H1 (cell line): ENCODE measurements around the gene PCDHA11.

Source experiments
- CEBPB ChIP-seq: IDR thresholded peaks from 2 replicates; pipeline ENCODE4 v1.6.1; 2012; ENCODE audit warnings: low read depth, low read length
- CHD2 ChIP-seq: IDR thresholded peaks from 2 replicates; pipeline ENCODE4 v1.6.1; 2012; ENCODE audit warnings: low read length, improper control_type of control experiment
- EGR1 ChIP-seq: IDR thresholded peaks from 2 replicates; pipeline ENCODE4 v1.6.1; 2011; ENCODE audit warnings: low read depth, low read length, borderline replicate concordance
- RFX5 ChIP-seq: IDR thresholded peaks from 2 replicates; pipeline ENCODE4 v1.6.1; 2011; ENCODE audit warnings: low read depth, low read length, improper control_type of control experiment, borderline replicate concordance

DNA sequence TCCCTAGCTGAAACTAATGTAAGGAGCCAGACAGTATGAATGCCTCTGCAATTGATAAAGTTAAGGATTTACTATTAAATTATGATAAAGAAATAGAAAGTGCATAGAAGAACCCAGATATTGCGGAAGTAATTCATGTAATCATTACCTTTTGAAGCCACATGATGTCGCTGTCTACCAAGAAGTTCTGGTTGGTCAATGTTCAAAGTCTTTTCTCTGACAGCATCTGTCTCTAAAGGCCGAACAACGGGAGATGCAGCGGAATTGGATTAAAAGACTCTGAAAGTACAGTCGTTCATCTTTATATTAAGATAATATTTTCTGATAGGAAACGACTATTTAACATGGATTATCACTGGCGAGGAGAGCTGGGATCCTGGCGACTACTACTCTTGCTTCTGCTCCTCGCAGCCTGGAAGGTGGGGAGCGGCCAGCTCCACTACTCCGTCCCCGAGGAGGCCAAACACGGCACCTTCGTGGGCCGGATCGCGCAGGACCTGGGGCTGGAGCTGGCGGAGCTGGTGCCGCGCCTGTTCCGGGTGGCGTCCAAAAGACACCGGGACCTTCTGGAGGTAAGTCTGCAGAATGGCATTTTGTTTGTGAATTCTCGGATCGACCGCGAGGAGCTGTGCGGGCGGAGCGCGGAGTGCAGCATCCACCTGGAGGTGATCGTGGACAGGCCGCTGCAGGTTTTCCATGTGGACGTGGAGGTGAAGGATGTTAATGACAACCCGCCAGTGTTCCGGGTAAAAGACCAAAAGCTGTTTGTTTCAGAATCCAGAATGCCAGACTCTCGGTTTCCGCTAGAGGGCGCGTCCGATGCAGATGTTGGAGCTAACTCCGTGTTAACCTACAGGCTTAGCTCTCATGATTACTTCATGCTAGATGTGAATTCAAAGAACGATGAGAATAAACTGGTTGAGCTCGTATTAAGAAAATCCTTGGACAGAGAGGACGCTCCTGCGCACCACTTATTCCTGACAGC lies 27.5 kb upstream of the PCDHA11 start, which contains the start of gene PCDHA8:
- TF ChIP-seq EGR1: no peak
- TF ChIP-seq CHD2: no peak
- TF ChIP-seq RFX5: no peak
- no peak for TF ChIP-seq CEBPB
